HCT116 (cell line): ENCODE data around the gene ERC2.

ENCODE experiments used
- EGR1 ChIP-seq: IDR thresholded peaks from 2 replicates; pipeline ENCODE4 v1.6.1; 2012; ENCODE audit warnings: low read depth
- EZH2 ChIP-seq: fragments of 200-600 bp; sonication (generic); IDR thresholded peaks from 2 replicates; pipeline ENCODE4 v1.6.1; 2017; ENCODE audit warnings: antibody characterized with exemption, mixed run types
- POLR2A ChIP-seq: IDR thresholded peaks from 2 replicates; pipeline ENCODE4 v1.7.0; 2011; ENCODE audit warnings: borderline replicate concordance; ENCODE audit not compliant: insufficient read depth, insufficient read length; ENCODE audit errors: extremely low read depth
- POLR2AphosphoS5 ChIP-seq: IDR thresholded peaks from 2 replicates; pipeline ENCODE4 v1.6.1; 2011; ENCODE audit warnings: mild to moderate bottlenecking, low read depth, low read length, moderate library complexity
- RAD21 ChIP-seq: IDR thresholded peaks from 2 replicates; pipeline ENCODE4 v1.6.1; 2012; ENCODE audit warnings: low read depth, mild to moderate bottlenecking
- SIN3A ChIP-seq: IDR thresholded peaks from 2 replicates; pipeline ENCODE4 v1.6.1; 2012; ENCODE audit warnings: low read depth
- YY1 ChIP-seq: IDR thresholded peaks from 2 replicates; pipeline ENCODE4 v1.6.1; 2011; ENCODE audit warnings: low read length, low read depth, moderate library complexity, mild to moderate bottlenecking; ENCODE audit not compliant: insufficient replicate concordance; ENCODE audit errors: extremely low read depth
- ZNF274 ChIP-seq: fragments of 200-500 bp; sonication (Bioruptor generic); IDR thresholded peaks from 2 replicates; pipeline ENCODE4 v1.6.1; 2014; ENCODE audit warnings: mild to moderate bottlenecking, low read depth, low read length, inconsistent platforms
- TF ChIP-seq, protein P1 (sequence below), 3 experiments: fragments of 200-600 bp in 1 of 3; sonication (generic) in 1 of 3; IDR thresholded peaks in 2 of 3; conservative IDR thresholded peaks in 1 of 3; 2 replicates each; pipeline ENCODE4 v1.5.1; 2012 to 2017; ENCODE audit warnings: low read depth in 2 of 3, low read length in 2 of 3, antibody characterized with exemption in 1 of 3, borderline replicate concordance in 1 of 3, control low read depth in 1 of 3, mild to moderate bottlenecking in 1 of 3, mixed read lengths in 1 of 3, mixed run types in 1 of 3, moderate library complexity in 1 of 3; ENCODE audit not compliant: insufficient read depth in 1 of 3
- TF ChIP-seq, protein P2 (sequence below): IDR thresholded peaks from 2 replicates; pipeline ENCODE4 v1.6.1; 2012
- TF ChIP-seq, protein P3 (sequence below): IDR thresholded peaks from 2 replicates; pipeline ENCODE4 v1.6.1; 2012; ENCODE audit warnings: low read depth

DNA sequence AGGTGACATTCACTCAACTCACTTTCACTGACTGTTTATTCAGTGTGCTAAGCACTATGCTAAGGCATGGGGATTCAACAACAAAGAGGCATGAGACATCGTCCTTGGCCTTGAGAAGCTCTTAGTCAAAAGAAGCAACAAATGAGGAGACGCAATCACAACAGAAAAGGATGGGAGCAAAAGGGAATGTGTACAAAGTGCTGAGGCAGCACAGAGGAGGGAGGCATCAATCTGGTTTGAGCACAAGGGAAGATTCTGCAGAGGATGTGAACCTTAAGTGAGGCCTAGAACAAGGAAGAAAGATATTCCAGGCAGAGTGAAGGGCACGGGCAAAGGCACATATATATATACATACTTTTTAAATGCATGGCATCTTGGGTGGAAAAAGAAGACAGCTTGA lies 151.3 kb downstream of the ERC2 start:
- TF ChIP-seq YY1: no peak
- TF ChIP-seq, protein P1, sequence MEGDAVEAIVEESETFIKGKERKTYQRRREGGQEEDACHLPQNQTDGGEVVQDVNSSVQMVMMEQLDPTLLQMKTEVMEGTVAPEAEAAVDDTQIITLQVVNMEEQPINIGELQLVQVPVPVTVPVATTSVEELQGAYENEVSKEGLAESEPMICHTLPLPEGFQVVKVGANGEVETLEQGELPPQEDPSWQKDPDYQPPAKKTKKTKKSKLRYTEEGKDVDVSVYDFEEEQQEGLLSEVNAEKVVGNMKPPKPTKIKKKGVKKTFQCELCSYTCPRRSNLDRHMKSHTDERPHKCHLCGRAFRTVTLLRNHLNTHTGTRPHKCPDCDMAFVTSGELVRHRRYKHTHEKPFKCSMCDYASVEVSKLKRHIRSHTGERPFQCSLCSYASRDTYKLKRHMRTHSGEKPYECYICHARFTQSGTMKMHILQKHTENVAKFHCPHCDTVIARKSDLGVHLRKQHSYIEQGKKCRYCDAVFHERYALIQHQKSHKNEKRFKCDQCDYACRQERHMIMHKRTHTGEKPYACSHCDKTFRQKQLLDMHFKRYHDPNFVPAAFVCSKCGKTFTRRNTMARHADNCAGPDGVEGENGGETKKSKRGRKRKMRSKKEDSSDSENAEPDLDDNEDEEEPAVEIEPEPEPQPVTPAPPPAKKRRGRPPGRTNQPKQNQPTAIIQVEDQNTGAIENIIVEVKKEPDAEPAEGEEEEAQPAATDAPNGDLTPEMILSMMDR (IDR thresholded peaks at IDR 0.05 in 2 of 3, conservative IDR thresholded peaks at IDR 0.05 in 1 of 3; ENCODE audit: borderline replicate concordance in 1 of 3, insufficient read depth in 1 of 3, low read depth in 2 of 3, low read length in 2 of 3): no peak
- TF ChIP-seq POLR2A: no peak
- TF ChIP-seq, protein P2, sequence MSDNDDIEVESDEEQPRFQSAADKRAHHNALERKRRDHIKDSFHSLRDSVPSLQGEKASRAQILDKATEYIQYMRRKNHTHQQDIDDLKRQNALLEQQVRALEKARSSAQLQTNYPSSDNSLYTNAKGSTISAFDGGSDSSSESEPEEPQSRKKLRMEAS: no peak
- TF ChIP-seq, protein P3, sequence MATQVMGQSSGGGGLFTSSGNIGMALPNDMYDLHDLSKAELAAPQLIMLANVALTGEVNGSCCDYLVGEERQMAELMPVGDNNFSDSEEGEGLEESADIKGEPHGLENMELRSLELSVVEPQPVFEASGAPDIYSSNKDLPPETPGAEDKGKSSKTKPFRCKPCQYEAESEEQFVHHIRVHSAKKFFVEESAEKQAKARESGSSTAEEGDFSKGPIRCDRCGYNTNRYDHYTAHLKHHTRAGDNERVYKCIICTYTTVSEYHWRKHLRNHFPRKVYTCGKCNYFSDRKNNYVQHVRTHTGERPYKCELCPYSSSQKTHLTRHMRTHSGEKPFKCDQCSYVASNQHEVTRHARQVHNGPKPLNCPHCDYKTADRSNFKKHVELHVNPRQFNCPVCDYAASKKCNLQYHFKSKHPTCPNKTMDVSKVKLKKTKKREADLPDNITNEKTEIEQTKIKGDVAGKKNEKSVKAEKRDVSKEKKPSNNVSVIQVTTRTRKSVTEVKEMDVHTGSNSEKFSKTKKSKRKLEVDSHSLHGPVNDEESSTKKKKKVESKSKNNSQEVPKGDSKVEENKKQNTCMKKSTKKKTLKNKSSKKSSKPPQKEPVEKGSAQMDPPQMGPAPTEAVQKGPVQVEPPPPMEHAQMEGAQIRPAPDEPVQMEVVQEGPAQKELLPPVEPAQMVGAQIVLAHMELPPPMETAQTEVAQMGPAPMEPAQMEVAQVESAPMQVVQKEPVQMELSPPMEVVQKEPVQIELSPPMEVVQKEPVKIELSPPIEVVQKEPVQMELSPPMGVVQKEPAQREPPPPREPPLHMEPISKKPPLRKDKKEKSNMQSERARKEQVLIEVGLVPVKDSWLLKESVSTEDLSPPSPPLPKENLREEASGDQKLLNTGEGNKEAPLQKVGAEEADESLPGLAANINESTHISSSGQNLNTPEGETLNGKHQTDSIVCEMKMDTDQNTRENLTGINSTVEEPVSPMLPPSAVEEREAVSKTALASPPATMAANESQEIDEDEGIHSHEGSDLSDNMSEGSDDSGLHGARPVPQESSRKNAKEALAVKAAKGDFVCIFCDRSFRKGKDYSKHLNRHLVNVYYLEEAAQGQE: no peak
- no peak for TF ChIP-seq ZNF274
- TF ChIP-seq POLR2AphosphoS5: no peak
- TF ChIP-seq EZH2: no peak
- TF ChIP-seq RAD21: no peak
- TF ChIP-seq EGR1: no peak
- no peak for TF ChIP-seq SIN3A
